Activated naive CD8-positive, alpha-beta T cell treated with anti-CD3 and anti-CD28 coated beads, Interleukin-2, amount 10 ng/mL, durations not matched to agents 7 days and 5 days (primary cell): Measurements from ENCODE around the gene SLC22A5. TPM values are rescaled to one million over a fixed set of nuclear protein-coding genes. Genes with fewer than 3 reads are reported as not detected.

ENCODE experiments used
- ATAC-seq: fragments of 150-1000 bp; cut with Tn5 transposase; one replicate; pipeline ENCODE4 v1.10.0; 2021; ENCODE audit warnings: low read depth, moderate library complexity
- POLR2A ChIA-PET: fragments of 350-600 bp; sonication (Branson Sonifier 250); formaldehyde crosslinking; loops from one replicate; lab custom pipeline; 2021; ENCODE audit warnings: antibody characterized with exemption; lab: Charles Lee
- DNase-seq: peaks from one replicate; pipeline ENCODE4 v3.0.0; 2021
- H3K27ac Mint-ChIP-seq: one replicate; pipeline ENCODE4 v1.8.0; 2022; ENCODE audit warnings: mild to moderate bottlenecking, mixed read lengths
- H3K27me3 Mint-ChIP-seq: one replicate; pipeline ENCODE4 v1.8.0; 2022; ENCODE audit warnings: mild to moderate bottlenecking, moderate library complexity, mixed read lengths
- H3K36me3 Mint-ChIP-seq: one replicate; pipeline ENCODE4 v1.8.0; 2021; ENCODE audit warnings: mild to moderate bottlenecking, mixed read lengths
- H3K4me1 Mint-ChIP-seq: one replicate; pipeline ENCODE4 v1.8.0; 2021; ENCODE audit warnings: mixed read lengths
- H3K4me3 Mint-ChIP-seq: one replicate; pipeline ENCODE4 v1.8.0; 2022; ENCODE audit warnings: mild to moderate bottlenecking, moderate library complexity, mixed read lengths
- H3K9me3 Mint-ChIP-seq: one replicate; pipeline ENCODE4 v1.8.0; 2021; ENCODE audit warnings: mixed read lengths
- total RNA-seq, 2 experiments: library from RNA; stranded (reverse); gene quantifications; one replicate each; pipeline ENCODE4 v1.2.3, GENCODE V29; 2021

SLC22A5 gene
- total RNA-seq, 2 experiments from 2014 or later, result 5.1 to 6.0 TPM

DNA sequence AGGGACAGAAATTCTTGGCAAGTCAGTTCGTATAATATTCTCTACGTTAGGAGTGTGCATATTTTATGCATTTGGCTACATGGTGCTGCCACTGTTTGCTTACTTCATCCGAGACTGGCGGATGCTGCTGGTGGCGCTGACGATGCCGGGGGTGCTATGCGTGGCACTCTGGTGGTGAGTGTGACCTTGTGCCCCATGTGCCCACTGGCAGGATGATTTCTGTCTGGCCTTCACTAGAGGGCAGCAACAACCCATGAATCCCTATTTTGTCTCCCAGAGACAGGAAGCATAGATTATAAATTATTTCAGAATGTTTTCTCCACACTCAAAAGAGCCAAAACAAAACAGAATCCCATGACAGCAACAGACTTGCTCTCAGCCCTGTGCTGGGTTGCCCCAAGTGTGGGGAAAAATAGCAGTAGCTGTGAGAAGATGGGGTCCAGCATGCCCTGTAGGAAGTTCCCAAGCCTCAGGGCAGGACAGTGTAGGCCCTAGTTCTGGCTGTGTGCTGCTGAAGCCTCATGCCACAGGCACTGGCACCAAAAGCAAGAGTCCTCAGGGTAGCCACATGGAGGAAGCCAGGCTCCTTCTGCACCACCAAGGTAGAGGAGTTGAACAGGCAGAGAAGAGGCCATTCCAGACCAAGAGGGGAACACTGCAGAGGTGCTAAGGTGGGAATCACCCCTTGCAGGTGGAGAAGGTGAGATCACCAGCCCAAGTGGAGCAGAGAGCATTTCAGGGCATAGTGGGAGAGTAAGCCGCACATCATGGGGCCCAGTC lies 16.0 kb downstream of the SLC22A5 start:
- H3K27me3 Mint-ChIP-seq, result no peaks in the 10 kb centered on the region
- H3K27ac Mint-ChIP-seq, result peak overlapping the region; percentile 80
- H3K4me1 Mint-ChIP-seq, result peaks cover 40% of the 10 kb centered on the region
- peaks cover 2% of the 10 kb centered on the region for H3K36me3 Mint-ChIP-seq
- H3K9me3 Mint-ChIP-seq, result no peaks in the 10 kb centered on the region
- H3K4me3 Mint-ChIP-seq, result no peak overlapping the region
- DNase-seq (peak; percentile 49), ATAC-seq (peak; percentile 47)
- POLR2A ChIA-PET, result interaction anchor here (1.1 to 2.4 kb wide), 3 partner anchors 26 to 115 kb away, joined by 3 to 23 read pairs (median 10); no protein-coding TSS in a partner anchor

DNA sequence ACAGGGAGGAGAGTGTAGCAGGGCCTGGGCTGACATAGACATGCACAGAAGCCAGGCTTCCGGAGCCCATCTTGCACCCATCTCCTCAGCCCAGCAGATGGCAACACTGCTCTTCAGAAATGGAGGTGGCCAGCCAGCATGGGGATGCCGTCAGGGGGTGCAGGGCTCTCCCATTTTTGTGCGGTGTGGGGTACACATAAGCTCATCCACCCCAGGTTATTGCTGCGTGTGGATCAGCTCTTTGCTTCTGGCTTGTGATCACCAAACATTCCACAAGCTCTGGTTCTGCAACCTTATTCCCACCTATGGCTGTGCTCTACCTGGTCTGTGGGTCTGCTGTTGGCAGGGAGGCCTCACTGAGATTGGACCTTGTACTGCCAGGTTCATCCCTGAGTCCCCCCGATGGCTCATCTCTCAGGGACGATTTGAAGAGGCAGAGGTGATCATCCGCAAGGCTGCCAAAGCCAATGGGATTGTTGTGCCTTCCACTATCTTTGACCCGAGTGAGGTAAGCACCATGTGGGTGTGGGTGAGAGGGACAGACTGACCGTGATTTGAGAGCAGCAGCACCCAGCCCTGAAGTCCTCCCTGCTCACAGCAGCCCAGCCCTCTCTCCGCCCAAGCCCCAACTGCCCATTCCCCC lies 17.3 kb downstream of the SLC22A5 start:
- Mint-ChIP-seq H3K4me3 (peak overlapping the region; percentile 12), H3K9me3 (no peaks in the 10 kb centered on the region), H3K36me3 (peaks cover 2% of the 10 kb centered on the region), H3K4me1 (peaks cover 40% of the 10 kb centered on the region), H3K27me3 (no peaks in the 10 kb centered on the region), H3K27ac (peak overlapping the region; percentile 69)
- ATAC-seq (peak; percentile 90), DNase-seq (peak; percentile 79)
- POLR2A ChIA-PET, result interaction anchor here (0.9 to 3.2 kb wide), 10 partner anchors 24 to 114 kb away, joined by 3 to 23 read pairs (median 6); partner anchors contain the start of gene IRF1

DNA sequence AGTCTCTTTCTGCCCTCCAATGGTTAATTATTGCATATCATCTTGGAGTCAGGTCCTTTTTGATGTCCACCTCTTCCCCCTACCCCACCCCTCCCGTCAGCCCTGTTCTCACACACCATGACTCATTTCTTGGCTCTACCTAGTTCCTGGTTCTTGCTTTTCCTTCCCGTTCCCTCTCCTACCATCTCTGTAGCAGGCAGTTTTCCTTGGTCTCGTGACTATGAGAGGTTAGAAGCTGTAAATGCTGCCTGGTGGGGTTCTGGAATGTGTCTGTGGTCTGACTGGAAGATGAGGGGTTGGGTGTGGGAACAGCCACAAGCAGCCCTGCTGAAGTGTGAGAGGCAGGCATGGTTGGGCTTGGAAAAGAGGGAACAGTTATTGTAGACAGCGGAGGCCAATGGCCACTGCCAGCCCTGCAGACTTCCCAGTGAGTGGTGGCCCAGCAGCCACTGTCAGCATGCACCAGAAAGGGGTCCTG lies 18.2 kb downstream of the SLC22A5 start:
- H3K4me1 Mint-ChIP-seq, result peaks cover 44% of the 10 kb centered on the region

DNA sequence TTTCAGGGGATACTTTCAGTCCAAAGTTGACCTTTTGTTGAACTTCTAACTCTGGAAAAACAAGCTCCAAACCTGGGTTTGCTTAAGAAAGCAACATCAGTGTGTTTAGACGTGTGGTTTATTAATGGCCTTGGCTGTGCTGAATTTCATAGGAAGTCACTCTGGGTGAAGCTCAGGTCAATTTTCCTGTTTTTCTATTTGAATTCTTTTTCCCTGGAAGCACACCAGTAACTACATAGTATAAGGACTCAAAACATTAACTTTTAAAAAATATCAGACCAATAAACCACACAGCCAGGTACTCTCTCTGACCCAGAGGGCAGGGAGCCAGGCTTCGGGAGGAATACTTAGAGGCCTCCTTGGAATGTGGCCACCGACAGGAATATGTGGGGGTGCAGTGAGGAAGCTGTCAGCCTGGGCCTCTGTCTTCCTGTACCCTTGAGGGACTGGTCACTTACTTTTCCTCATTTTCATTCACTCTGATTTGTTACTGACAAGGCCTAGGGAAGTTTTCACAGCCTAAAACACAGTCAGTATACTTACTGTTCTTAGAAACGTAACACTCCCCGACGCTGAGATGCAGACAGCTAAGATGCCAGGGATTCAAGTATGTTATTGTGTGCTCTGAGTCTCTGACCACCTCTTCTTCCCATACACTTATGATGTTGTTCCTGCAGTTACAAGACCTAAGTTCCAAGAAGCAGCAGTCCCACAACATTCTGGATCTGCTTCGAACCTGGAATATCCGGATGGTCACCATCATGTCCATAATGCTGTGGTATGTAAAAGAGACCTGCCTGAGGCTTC lies 18.9 kb downstream of the SLC22A5 start:
- Mint-ChIP-seq H3K27ac (no peak overlapping the region), H3K27me3 (no peaks in the 10 kb centered on the region), H3K9me3 (no peaks in the 10 kb centered on the region), H3K4me1 (peaks cover 51% of the 10 kb centered on the region), H3K36me3 (no peaks in the 10 kb centered on the region), H3K4me3 (no peak overlapping the region)
- POLR2A ChIA-PET, result interaction anchor here (1.0 to 9.1 kb wide), 5 partner anchors 22 to 108 kb away, joined by 3 to 45 read pairs (median 6); partner anchors contain the start of gene IRF1
- ATAC-seq, result no peak
- no peak for DNase-seq

More for the DNA sequence above, 18.2 kb downstream of the SLC22A5 start:
- Mint-ChIP-seq H3K36me3 (no peaks in the 10 kb centered on the region), H3K9me3 (no peaks in the 10 kb centered on the region), H3K4me3 (peak overlapping the region; percentile 4), H3K27me3 (no peaks in the 10 kb centered on the region), H3K27ac (peak overlapping the region; percentile 47)
- DNase-seq (no peak), ATAC-seq (no peak)
- POLR2A ChIA-PET, result interaction anchor here (1.3 to 9.1 kb wide), 7 partner anchors 23 to 113 kb away, joined by 3 to 45 read pairs (median 10); partner anchors contain the start of gene IRF1

DNA sequence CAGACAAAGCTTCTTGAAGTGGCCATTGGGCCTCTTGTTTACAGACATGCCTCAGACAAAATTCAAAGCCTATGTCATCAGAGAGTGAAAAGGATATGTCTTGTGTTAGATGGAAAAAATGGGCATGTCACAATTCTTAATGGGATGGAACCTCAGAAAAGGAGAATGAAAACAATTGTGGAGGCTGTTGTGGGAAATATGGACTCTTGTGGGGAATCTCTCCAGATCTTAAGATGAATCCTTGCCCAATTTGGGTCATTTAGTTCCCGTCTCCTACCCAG lies 19.5 kb downstream of the SLC22A5 start:
- POLR2A ChIA-PET, result interaction anchor here (1.0 to 9.1 kb wide), 4 partner anchors 21 to 108 kb away, joined by 4 to 45 read pairs (median 14); partner anchors contain the start of gene IRF1

DNA sequence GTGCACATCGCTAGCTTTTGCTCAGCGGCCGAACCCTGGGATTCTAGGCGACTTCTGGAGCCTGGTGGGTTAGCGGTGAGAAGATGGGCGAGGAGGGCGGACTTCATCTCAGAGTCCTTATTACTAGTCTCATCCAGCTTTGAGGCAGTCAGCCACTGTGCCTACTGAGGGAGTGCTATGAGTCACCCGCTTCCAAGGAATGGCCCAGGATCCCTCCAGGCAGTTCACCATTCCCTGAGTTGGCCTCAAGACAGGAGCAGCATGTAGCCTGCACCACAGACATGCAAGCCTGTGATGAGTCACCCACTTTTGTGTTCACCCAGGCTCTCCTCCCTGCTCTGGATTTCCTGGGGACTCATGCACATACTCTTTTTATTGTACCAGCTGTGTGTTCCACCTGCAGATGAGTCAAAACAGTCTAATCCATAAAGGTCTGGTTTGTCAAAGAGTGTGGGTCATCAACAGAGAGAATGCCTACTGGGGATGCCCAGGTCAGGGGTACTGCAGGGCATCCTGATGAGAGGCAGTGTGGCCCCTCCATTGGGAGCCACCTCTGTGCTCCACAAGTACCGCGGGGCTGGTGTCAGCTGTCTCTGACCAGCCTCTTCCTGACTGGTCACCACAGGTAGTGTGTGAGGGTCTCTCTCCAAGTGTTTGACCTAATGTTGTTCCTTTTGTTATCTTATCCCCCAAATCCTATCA lies 20.2 kb downstream of the SLC22A5 start:
- Mint-ChIP-seq H3K9me3 (no peaks in the 10 kb centered on the region), H3K4me1 (peaks cover 58% of the 10 kb centered on the region), H3K27me3 (no peaks in the 10 kb centered on the region), H3K27ac (no peak overlapping the region), H3K36me3 (peaks cover 6% of the 10 kb centered on the region), H3K4me3 (no peak overlapping the region)
- ATAC-seq (peak; percentile 37), DNase-seq (no peak)
- POLR2A ChIA-PET, result interaction anchor here (1.0 to 9.1 kb wide), 5 partner anchors 20 to 107 kb away, joined by 4 to 45 read pairs (median 13); partner anchors contain the start of gene IRF1

More for the DNA sequence above, 19.5 kb downstream of the SLC22A5 start:
- Mint-ChIP-seq H3K27ac (no peak overlapping the region), H3K27me3 (no peaks in the 10 kb centered on the region), H3K4me1 (peaks cover 54% of the 10 kb centered on the region), H3K36me3 (peaks cover 5% of the 10 kb centered on the region), H3K9me3 (no peaks in the 10 kb centered on the region), H3K4me3 (no peak overlapping the region)
- ATAC-seq (no peak), DNase-seq (no peak)

DNA sequence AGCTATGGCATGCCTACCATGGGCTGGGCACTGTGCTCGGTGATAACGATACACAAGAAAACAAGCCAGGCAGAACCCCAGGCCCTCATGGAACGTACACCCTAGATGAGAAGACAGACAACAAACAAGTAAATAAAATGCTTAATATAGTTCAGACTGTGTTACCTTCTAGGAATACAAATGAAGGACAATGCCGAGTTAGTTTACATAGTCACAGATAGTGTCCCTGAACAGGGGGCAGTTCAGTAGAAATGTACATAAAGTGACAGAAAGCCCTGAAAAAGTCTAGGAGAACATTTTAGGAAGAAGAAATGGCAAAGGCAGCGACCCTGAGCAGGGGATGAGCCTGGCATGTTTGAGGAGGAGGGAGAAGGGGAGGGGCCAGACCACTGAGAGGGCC lies 21.7 kb downstream of the SLC22A5 start:
- H3K4me1 Mint-ChIP-seq, result peaks cover 64% of the 10 kb centered on the region
- ATAC-seq (no peak), DNase-seq (no peak)
- H3K27me3 Mint-ChIP-seq, result no peaks in the 10 kb centered on the region
- peaks cover 19% of the 10 kb centered on the region for H3K36me3 Mint-ChIP-seq
- H3K4me3 Mint-ChIP-seq, result no peak overlapping the region
- POLR2A ChIA-PET, result interaction anchor here (1.2 to 9.1 kb wide), 4 partner anchors 19 to 105 kb away, joined by 4 to 45 read pairs (median 14); partner anchors contain the start of gene IRF1
- H3K9me3 Mint-ChIP-seq, result no peaks in the 10 kb centered on the region
- no peak overlapping the region for H3K27ac Mint-ChIP-seq

DNA sequence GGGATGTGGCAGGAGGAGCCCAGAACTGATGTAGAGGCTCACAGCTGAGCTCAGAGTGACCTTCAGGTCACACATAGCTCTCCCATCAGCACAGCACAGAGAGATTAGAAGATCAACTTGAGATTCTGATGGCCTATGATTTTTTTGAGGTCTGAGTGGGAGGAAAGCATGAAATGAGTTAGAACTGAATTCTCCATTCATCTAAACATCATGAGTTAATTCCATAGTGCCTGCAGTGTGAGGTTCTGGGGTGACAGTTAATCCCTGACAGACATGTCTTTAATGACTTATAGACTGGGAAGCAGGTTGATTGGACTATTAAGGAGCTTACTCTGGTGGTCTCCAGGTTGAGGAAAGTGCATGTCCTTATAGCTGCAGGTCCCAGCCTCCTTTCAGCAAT lies 22.4 kb downstream of the SLC22A5 start:
- H3K4me1 Mint-ChIP-seq, result peaks cover 64% of the 10 kb centered on the region
- no peak overlapping the region for H3K4me3 Mint-ChIP-seq
- H3K36me3 Mint-ChIP-seq, result peaks cover 19% of the 10 kb centered on the region
- DNase-seq, result no peak
- H3K9me3 Mint-ChIP-seq, result no peaks in the 10 kb centered on the region
- ATAC-seq, result no peak
- no peaks in the 10 kb centered on the region for H3K27me3 Mint-ChIP-seq
- H3K27ac Mint-ChIP-seq, result no peak overlapping the region
- POLR2A ChIA-PET, result interaction anchor here (0.7 to 9.1 kb wide), 6 partner anchors 18 to 104 kb away, joined by 3 to 45 read pairs (median 4); partner anchors contain the start of gene IRF1

DNA sequence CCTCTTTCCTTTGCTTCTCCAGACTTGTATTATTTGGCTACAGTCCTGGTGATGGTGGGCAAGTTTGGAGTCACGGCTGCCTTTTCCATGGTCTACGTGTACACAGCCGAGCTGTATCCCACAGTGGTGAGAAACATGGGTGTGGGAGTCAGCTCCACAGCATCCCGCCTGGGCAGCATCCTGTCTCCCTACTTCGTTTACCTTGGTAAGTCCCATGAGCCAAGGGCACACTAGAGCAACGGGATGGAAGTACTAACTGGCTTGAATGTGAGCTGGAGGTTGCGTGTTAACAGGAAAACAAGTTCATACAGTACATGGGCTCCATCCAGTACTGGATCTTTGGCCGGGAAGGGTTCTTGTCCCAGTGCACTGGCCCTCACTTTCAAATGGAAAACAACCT lies 22.9 kb downstream of the SLC22A5 start:
- Mint-ChIP-seq H3K36me3 (peaks cover 19% of the 10 kb centered on the region), H3K27ac (no peak overlapping the region), H3K27me3 (no peaks in the 10 kb centered on the region), H3K4me1 (peaks cover 66% of the 10 kb centered on the region), H3K9me3 (no peaks in the 10 kb centered on the region), H3K4me3 (no peak overlapping the region)
- ATAC-seq, result no peak
- POLR2A ChIA-PET, result interaction anchor here (1.0 to 9.1 kb wide), 4 partner anchors 18 to 103 kb away, joined by 3 to 45 read pairs (median 4); no protein-coding TSS in a partner anchor
- no peak for DNase-seq

DNA sequence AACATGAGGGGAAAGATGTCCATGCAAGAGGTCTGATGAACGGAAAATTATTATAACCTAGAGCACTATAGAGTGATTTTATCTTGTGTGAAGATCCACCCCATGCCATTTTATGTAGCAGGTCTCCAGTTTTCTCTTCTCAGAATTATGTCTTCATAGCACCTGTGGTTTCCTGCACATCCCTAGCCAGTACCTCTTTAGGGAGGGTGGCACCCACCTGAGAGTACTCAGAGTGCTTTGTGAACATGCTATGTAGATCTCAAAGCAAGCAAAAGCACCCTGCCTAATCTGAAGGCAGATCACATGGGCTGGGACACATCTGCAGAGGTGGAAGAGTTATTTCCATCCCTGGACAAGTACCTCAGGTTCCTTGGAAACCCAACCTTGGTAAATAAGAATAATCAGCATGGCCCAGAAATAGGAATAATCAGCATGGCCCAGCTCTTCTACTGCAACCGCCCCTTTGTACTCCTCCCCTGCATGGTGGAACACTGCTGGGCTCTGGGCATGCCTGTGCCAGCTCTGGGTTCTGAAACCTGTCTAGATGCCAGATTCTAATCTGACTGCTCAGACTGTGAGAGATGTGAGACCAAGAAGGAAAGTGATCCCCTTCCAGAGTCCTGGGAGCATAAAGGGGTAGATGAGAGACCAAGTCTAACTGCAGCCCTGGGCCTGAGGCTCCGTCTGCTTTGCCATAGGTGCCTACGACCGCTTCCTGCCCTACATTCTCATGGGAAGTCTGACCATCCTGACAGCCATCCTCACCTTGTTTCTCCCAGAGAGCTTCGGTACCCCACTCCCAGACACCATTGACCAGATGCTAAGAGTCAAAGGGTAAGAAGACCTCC lies 23.7 kb downstream of the SLC22A5 start:
- peaks cover 66% of the 10 kb centered on the region for H3K4me1 Mint-ChIP-seq
- POLR2A ChIA-PET, result interaction anchor here (0.9 to 9.1 kb wide), 5 partner anchors 17 to 103 kb away, joined by 3 to 45 read pairs (median 3); no protein-coding TSS in a partner anchor
- DNase-seq, result no peak
- no peaks in the 10 kb centered on the region for H3K27me3 Mint-ChIP-seq
- peaks cover 19% of the 10 kb centered on the region for H3K36me3 Mint-ChIP-seq
- no peaks in the 10 kb centered on the region for H3K9me3 Mint-ChIP-seq
- ATAC-seq, result no peak
- H3K4me3 Mint-ChIP-seq, result no peak overlapping the region
- H3K27ac Mint-ChIP-seq, result no peak overlapping the region

DNA sequence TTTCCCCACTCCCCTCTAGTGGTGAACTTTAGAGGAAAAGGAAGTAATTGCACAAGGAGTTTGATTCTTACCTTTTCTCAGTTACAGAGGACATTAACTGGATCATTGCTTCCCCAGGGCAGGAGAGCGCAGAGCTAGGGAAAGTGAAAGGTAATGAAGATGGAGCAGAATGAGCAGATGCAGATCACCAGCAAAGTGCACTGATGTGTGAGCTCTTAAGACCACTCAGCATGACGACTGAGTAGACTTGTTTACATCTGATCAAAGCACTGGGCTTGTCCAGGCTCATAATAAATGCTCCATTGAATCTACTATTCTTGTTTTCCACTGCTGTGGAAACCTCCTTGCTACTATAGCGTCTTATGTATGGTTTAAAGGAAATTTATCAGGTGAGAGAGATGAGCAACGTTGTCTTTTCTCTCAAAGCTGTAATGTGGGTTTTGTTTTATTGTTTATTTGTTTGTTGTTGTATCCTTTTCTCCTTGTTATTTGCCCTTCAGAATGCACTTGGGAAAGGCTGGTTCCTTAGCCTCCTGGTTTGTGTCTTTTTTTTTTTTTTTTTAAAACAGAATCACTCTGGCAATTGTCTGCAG lies 25.3 kb downstream of the SLC22A5 start:
- H3K27ac Mint-ChIP-seq, result no peak overlapping the region
- peaks cover 28% of the 10 kb centered on the region for H3K36me3 Mint-ChIP-seq
- DNase-seq (no peak), ATAC-seq (no peak)
- H3K27me3 Mint-ChIP-seq, result peaks cover 4% of the 10 kb centered on the region
- POLR2A ChIA-PET, result interaction anchor here (0.6 to 9.1 kb wide), 6 partner anchors 15 to 102 kb away, joined by 3 to 45 read pairs (median 5); no protein-coding TSS in a partner anchor
- H3K4me1 Mint-ChIP-seq, result peaks cover 63% of the 10 kb centered on the region
- no peak overlapping the region for H3K4me3 Mint-ChIP-seq
- peaks cover 1% of the 10 kb centered on the region for H3K9me3 Mint-ChIP-seq
